Measurements from ENCODE around the gene PTPRO. TPM values are rescaled to one million over a fixed set of nuclear protein-coding genes. Genes with fewer than 3 reads are reported as not detected.

Gene PTPRO
- total RNA-seq, 1 donor from 2014 or later: 5.8 TPM

- Histone ChIP-seq H3K4me3 (peak overlapping the region; percentile 33), H3K27me3 (peaks cover 7% of the 10 kb centered on the region), H2AFZ (replicated peaks) (peak overlapping the region; percentile 95)
Measured at GRCh38 chr12:15590180-15590826, 268.0 kb downstream of the PTPRO start.

DNA sequence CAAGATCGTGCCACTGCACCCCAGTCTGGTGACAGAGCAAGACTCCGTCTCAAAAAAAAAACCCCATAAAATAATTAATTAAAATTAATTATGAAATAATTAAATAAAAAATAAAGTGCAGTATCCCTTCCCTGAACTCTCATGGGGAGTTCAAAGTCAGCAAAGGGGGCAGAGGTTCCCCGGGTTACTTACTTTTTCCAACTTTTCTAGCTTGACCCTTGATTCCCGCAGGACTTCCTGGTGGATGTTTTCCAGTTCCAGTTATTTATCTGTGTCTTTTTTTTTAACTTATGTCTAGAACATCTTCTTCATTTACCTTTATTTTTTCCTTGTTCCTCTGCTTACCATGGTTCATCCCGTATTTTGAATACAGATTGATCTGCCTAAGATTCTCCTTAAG, 269.5 kb downstream of the PTPRO start:
- H3K27me3 ChIP-seq: peaks cover 7% of the 10 kb centered on the region
- H3K4me3 Mint-ChIP-seq: no peak overlapping the region
- no peak for DNase-seq (ENCODE audit: low spot score)
- H3K4me1 ChIP-seq: peaks cover 5% of the 10 kb centered on the region
- H3K9me3 ChIP-seq (ENCODE audit: low read depth): no peaks in the 10 kb centered on the region
- no peaks in the 10 kb centered on the region for H3K36me3 Mint-ChIP-seq
- no peak overlapping the region for H2AFZ ChIP-seq (replicated peaks)
- TF ChIP-seq CTCF (IDR thresholded peaks at IDR 0.05): no peak
- TF ChIP-seq EZH2phosphoT487 (IDR thresholded peaks at IDR 0.05): no peak
- no peak for TF ChIP-seq EZH2 (IDR thresholded peaks at IDR 0.05)
- H3K4me3 ChIP-seq: no peak overlapping the region
- H3K27ac Mint-ChIP-seq: no peak overlapping the region
- no peaks in the 10 kb centered on the region for H3K79me2 ChIP-seq (ENCODE audit: low read depth)
- peaks cover 8% of the 10 kb centered on the region for H3K4me1 Mint-ChIP-seq
- no peaks in the 10 kb centered on the region for H3K36me3 ChIP-seq
- H3F3A ChIP-seq (ENCODE audit: low read depth): no peaks in the 10 kb centered on the region
- H3K9ac ChIP-seq: no peak overlapping the region
- no peak overlapping the region for H3K4me2 ChIP-seq
- H3K27me3 Mint-ChIP-seq (ENCODE audit: insufficient read depth, low read depth): no peaks in the 10 kb centered on the region
- H3K9me3 Mint-ChIP-seq: peaks cover 2% of the 10 kb centered on the region
- no peaks in the 10 kb centered on the region for H4K20me1 ChIP-seq (ENCODE audit: low read depth)
- H3K27ac ChIP-seq: no peak overlapping the region

More at GRCh38 chr12:15590180-15590826, 268.0 kb downstream of the PTPRO start:
- Histone ChIP-seq H3K4me1 (peaks cover 14% of the 10 kb centered on the region), H3K27ac (no peak overlapping the region), H3K9me3 (ENCODE audit: low read depth) (no peaks in the 10 kb centered on the region), H4K20me1 (ENCODE audit: low read depth) (no peaks in the 10 kb centered on the region), H3F3A (ENCODE audit: low read depth) (no peaks in the 10 kb centered on the region), H3K9ac (no peak overlapping the region), H3K36me3 (no peaks in the 10 kb centered on the region), H3K4me2 (peak overlapping the region; percentile 69), H3K79me2 (ENCODE audit: low read depth) (no peaks in the 10 kb centered on the region)
- Mint-ChIP-seq H3K9me3 (peaks cover 2% of the 10 kb centered on the region), H3K36me3 (no peaks in the 10 kb centered on the region), H3K27me3 (ENCODE audit: insufficient read depth, low read depth) (no peaks in the 10 kb centered on the region), H3K4me1 (peaks cover 8% of the 10 kb centered on the region), H3K4me3 (no peak overlapping the region), H3K27ac (peak overlapping the region; percentile 58)
- TF ChIP-seq EZH2phosphoT487 (IDR thresholded peaks at IDR 0.05): no peak
- peak; percentile 86 for TF ChIP-seq CTCF (IDR thresholded peaks at IDR 0.05)
- peak; percentile 77 for DNase-seq (ENCODE audit: low spot score)

DNA sequence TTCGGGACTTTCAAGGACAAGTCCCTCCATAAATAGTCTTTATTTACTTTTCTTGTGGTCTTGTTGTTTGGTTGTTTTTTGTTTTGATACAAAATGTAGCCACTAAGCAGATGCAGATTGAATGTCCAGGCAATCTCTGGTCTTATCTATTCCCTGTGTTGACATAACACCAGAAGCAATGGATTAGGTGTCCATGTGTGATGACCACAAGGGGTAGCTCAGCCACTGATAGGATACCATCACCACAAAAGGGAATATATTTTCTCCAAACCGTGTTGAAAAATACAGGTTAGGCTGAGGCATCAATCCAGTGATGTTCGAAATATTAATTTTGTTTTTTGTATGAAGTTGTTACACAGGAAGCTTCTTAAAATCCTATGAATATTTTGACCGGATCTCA, 270.6 kb downstream of the PTPRO start:
- H3K9me3 Mint-ChIP-seq: peaks cover 2% of the 10 kb centered on the region

More for the DNA sequence above, 270.6 kb downstream of the PTPRO start:
- no peak overlapping the region for H3K27ac ChIP-seq
- no peak overlapping the region for H2AFZ ChIP-seq (replicated peaks)
- H3K27me3 Mint-ChIP-seq (ENCODE audit: insufficient read depth, low read depth): no peaks in the 10 kb centered on the region
- H3K4me3 Mint-ChIP-seq: no peak overlapping the region
- H3K4me1 Mint-ChIP-seq: peaks cover 8% of the 10 kb centered on the region
- H3K36me3 Mint-ChIP-seq: no peaks in the 10 kb centered on the region
- H3K79me2 ChIP-seq (ENCODE audit: low read depth): no peaks in the 10 kb centered on the region
- no peak overlapping the region for H3K4me3 ChIP-seq
- no peaks in the 10 kb centered on the region for H4K20me1 ChIP-seq (ENCODE audit: low read depth)
- no peaks in the 10 kb centered on the region for H3K9me3 ChIP-seq (ENCODE audit: low read depth)
- peaks cover 7% of the 10 kb centered on the region for H3K27me3 ChIP-seq
- H3K36me3 ChIP-seq: no peaks in the 10 kb centered on the region
- H3K4me2 ChIP-seq: no peak overlapping the region
- H3K9ac ChIP-seq: no peak overlapping the region
- no peak for DNase-seq (ENCODE audit: low spot score)
- peaks cover 4% of the 10 kb centered on the region for H3K4me1 ChIP-seq
- H3F3A ChIP-seq (ENCODE audit: low read depth): no peaks in the 10 kb centered on the region
- no peak overlapping the region for H3K27ac Mint-ChIP-seq
- TF ChIP-seq EZH2 (IDR thresholded peaks at IDR 0.05) (no peak), CTCF (IDR thresholded peaks at IDR 0.05) (no peak), EZH2phosphoT487 (IDR thresholded peaks at IDR 0.05) (no peak)
